ENCODE data around the gene DGKQ.

The DGKQ gene

DNA sequence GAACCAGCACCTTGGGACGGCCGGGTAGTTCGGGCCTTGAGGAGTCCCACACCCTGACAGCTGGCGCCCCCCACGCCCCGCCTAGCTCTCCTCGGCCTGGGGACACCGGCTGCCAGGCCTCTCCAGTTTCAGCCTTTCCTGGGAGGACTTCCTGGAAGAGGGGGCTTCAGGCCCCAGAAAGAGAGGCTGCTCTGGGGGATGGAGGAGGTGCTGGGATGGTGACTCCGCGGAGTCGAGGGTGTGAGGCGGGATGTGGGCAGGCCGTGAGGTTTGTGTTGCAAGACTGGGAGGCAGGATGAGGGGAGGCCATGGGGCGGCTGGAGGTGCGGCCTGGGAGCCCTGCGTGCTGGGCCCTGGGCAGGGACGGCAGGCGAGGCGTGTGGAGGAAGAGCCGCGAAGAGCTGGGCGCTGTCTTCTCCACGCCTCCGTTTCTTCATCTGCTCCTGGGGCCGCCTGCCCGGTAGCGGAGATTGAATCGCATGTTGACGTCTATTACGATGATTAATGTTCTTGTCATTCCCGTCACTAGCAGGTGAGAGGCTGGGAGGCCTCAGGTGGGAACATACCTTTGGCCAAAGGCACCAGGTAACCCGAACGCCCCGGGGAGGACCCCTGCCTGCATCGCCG is 37.1 kb upstream of the DGKQ start:
- DNase-seq: peak; percentile 70

DNA sequence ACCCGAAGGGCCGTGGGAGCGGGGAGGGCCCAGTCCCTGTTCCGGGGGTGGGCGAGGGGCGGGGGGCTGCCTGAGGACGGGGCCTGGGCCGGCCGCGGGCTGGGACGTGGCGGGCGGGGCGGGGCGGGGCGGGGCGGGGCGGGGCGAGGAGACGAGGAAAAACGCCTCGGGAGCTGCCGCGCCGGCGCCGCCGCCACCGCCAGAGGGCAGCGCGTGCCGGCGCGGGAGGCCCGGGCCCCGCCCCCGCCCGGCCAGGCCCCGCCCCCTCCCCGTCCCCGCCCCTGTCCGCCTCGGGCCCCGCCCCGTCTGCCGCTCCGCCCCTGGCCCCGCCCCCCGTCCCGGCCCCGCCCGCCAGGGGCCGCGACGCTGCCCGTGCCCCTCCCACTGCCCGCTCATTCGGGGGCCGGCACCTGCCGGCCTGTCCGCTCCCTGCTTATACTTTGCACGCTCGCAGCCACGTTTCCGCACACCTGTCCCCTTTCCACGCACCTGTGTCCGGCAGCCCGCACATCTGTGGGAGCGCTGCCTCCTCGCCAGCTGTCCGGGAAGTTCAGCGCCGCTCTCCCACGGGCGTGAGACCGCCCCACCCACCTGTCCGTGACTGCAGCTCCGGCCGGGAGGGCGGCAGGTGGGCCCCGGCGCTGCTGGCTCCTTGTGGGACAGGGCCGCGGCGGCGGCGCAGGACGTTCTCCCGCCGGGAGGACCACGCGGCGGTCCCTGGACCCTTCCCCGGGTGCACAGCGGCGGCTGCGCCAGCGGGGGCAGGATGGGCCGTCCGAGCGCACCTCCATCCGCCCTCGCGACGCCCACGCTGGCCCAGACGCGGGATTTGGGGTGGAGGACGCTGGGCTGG is 36.4 kb upstream of the DGKQ start:
- peak; percentile 77 for DNase-seq

DNA sequence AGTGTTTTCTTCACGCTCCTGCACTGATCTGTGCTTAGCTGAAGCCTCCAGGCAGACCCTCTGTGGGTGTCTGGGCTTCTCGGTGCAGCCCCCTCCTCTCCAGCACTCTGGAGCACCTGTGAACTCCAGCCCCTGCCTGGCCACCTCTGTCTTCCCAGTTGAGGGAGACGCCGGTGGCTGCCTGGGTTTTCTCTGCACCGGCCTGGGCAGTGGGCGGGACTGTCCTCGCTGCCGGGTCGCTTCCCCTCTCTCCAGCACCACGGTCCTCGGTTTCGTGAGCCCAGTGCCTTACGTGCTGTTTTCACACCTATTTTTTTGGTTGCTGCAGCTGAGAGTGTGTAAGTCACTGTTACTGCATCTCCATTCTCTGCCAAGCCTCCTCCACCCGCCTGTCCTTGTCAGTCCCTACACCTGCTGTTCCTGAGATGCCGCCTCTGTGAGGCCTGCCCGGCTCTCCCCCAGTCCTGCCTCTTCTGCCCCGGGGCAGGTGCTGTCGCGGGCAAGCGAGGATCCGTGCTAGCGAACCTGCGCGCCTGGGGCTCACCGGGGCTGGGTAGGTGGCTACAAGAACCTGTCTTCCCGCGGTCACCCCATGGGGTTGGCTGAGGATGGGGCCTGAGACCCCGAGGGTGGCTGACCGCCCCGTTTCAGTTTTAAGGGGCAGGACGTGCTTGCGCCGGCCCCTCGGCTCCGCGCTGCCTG is 35.6 kb upstream of the DGKQ start:
- peak; percentile 54 for DNase-seq

DNA sequence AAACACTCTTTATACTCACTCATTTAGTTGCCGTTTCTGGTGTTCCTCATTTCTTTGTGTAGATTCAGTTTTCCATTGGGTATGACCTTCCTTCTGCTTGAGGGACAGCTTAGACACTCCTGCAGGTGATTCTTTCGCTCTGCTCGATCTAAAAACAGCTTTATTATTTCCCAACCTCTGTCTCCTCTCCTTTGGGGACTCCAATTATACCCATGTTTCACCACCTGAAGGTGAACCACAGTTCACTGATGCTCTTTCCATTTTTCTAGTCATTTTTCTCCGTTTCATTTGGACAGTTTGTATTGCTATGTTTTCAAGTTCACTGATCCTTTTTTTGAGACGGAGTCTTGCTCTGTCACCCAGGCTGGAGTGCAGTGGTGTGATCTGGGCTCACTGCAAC is 33.5 kb upstream of the DGKQ start:
- DNase-seq: no peak

DNA sequence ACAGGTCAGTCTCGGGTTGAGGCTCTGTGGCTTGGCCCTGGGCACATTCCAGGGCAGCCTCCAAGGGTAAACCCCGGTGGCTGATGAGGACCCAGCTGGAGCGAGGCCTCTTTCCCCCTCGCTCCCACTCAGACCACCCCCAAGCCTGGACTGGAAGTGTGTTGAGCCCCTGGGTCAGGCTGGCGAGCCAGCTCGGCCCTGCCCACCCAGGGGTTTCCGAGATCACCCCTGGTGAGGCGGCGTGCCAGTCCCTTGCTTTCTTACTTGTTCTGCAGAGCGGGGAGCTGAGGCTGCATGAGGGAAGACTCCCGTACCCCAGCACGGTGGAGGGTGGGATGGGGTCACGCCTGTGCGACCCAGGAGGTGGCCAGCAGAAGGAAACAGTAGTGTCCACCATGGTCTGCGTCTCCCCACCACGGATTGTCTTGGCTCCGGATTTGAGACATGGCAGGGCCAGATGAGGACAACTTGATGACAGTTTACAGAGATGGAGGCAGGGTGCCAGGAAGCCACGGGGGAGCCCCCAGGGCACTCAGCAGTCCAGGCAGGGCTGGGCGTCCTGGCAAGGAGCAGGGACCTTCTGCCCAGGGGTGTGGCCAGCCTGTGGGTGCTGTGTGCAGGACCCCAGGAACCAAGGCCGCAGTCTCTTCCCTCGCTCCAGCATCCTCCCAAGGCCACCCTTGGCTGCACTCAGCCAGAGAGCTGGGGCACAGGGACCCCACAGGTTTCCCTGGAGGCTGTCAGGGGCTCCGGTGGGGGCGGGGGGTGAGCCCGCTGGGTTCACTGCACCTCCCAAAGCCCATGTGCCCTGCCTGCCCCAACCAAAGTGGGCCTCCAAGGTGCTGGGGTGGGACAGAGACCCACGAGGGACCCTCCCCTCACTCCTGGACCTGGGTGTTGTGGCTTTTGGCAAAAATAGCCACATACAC is 31.5 kb upstream of the DGKQ start:
- no peak for DNase-seq

DNA sequence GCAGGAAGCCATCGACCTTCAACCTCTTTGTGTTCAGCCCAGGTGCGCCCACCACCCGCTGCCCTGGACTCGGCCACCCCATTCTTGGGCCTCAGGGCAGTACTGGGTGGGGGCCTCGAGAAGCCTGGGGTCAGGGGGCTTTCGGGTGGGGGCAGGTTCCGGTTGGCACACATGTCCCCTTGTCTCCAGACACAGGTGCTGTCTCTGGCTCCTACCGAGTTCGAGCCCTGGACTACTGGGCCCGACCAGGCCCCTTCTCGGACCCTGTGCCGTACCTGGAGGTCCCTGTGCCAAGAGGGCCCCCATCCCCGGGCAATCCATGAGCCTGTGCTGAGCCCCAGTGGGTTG is 30.7 kb upstream of the DGKQ start:
- no peak for DNase-seq

DNA sequence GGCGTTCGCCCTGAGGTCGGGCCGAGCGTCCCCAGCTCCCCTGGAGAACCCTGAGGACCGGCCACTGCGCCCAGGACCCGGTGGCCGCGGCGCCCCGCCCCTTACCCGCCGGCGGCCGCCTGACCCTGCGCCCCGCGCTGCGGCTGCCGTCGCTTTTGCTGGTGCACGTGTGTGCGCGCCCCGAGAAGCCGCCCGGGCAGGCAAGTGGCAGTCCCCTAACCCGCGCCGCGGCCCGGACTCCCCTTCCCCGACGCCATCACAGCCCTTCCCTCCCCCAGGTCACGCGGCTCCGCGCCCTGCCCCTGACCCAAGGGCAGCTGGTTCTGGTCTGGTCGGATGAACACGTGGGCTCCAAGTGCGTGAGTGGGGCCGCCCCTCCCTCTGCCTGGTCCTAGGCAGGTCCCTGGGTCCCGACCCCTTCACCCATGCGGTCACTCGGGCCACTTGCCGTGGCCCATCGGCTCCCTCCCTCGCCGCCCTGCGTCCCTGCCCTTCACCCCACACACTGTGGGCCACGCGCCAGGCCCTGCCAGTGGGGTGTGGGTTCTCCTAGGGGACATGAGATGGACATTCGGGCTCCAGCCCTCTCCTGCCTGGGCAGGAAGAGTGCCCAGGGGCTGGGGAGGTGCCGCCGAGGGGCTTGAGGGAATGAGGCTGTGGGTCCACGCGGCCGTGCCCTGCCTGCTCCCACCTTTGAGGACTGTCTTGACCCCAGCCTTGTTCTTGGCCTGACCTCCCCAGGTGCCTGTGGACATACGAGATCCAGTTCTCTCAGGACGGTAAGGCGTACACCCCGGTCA is 30.1 kb upstream of the DGKQ start:
- no peak for DNase-seq

DNA sequence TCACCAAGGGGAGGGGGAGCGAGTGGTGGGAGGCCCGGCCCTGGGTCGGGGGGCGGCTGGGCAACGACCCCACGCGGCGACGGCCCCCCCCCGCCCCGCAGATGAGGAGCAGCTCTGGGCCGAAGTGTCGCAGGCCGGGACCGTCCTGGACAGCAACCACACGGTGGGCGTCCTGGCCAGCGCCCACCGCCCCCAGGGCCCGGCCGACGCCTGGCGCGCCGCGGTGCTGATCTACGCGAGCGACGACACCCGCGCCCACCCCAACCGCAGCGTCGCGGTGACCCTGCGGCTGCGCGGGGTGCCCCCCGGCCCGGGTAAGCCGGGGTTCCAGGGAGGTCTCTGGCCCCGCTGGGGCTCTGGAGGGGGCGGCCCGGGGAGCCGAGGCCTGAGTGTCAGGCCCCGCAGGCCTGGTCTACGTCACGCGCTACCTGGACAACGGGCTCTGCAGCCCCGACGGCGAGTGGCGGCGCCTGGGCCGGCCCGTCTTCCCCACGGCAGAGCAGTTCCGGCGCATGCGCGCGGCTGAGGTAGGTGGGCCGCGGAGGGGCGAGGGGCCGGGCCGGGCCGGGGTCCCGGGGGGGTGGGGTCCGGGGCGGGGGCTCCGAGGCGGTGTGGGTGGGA is 29.4 kb upstream of the DGKQ start:
- no peak for DNase-seq

DNA sequence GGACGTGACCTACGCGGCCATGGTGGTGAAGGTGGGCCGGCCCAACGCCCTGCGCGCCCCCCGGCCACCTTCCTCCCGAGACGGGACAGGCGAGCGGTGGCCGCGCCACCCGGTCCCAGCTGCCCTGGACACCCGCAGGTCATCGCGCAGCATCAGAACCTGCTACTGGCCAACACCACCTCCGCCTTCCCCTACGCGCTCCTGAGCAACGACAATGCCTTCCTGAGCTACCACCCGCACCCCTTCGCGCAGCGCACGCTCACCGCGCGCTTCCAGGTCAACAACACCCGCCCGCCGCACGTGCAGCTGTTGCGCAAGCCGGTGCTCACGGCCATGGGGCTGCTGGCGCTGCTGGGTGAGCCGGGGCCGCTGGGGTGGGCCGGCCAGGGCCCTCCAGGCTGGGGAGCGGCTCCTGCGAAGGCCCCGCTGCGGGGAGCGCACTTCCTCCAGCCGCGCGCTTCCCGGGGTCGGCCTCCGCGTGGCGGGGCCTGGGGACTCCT is 28.8 kb upstream of the DGKQ start:
- DNase-seq: peak; percentile 70

DNA sequence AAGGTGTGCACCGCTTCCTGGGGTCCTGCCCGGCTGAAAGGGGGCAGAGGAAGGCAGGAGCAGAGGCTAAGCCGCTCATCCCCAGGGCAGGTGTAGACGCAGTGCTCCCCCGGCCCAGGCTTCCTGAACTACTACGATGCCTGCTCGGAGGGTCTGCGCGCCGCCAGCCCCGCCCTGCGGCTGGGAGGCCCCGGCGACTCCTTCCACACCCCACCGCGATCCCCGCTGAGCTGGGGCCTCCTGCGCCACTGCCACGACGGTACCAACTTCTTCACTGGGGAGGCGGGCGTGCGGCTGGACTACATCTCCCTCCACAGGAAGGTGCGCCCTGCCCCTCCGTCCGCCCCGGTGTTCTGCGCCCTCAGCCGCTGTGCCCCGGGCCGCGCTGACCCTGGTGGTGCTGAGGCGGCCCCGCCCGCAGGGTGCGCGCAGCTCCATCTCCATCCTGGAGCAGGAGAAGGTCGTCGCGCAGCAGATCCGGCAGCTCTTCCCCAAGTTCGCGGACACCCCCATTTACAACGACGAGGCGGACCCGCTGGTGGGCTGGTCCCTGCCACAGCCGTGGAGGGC is 28.3 kb upstream of the DGKQ start:
- no peak for DNase-seq

DNA sequence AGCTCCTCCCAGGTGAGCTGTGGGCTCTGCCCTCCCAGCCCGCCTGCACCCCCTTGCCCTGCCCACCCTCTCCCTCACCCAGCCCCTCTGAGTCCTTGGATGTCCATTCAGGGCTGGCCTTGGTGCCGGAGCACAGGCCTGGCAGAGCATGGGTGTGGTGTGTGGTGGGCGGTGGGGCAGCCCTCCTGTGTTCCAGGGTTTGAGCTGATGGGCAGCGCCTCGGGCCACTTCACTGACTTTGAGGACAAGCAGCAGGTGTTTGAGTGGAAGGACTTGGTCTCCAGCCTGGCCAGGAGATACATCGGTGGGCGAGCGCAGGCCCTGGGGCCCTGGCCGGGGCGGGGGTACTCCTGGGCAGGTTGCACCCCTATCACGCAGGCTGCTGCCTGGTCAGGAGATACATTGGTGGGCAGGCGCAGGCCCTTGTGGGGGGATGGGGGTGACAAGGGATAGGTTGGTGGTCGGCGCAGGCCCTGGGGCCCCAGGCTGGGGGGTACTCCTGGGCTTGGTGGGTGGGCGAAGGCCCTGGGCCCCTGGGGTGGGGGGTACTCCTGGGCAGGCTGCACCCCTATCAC is 27.4 kb upstream of the DGKQ start:
- no peak for DNase-seq

DNA sequence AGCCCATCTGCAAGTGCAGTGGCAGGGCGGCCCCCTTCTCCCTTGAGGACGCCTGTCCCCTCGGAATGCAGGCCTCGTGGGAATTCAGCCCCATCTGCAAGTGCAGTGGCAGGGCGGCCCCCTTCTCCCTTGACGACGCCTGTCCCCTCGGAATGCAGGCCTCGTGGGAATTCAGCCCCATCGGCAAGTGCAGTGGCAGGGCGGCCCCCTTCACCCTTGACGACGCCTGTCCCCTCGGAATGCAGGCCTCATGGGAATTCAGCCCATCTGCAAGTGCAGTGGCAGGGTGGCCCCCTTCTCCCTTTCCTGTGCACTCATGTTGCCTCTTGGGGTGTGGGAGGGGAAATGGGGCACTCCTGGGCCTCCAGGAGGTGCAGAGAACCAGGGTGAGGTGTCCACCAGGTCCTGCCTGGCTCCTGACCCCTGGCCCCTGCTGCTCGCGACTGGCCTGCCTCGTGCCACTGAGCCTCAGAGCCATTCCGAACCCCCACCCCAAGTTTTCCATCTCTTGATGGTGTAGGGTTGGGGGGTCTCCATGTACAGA is 26.6 kb upstream of the DGKQ start:
- no peak for DNase-seq

DNA sequence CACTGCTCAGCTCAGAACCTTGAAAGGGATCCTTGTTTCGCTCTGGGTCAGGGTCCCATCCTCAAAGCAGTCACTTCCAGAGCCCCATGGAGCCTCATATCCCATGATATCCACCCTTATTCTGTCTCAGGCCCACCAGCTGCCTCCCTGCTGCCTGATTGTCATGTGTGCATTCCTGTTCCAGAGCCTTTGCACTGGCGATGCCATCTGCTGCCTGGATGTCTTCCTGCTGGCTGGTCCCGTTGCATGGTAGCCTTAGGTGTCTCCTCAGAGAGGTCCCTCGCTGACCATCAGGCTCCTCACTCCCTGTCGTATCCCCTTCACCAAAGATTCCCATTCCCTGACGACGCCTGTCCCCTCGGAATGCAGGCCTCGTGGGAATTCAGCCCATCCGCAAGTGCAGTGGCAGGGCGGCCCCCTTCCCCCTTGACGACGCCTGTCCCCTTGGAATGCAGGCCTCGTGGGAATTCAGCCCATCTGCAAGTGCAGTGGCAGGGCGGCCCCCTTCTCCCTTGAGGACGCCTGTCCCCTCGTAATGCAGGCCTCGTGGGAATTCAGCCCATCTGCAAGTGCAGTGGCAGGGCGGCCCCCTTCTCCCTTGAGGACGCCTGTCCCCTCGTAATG is 26.0 kb upstream of the DGKQ start:
- DNase-seq: peak; percentile 65

DNA sequence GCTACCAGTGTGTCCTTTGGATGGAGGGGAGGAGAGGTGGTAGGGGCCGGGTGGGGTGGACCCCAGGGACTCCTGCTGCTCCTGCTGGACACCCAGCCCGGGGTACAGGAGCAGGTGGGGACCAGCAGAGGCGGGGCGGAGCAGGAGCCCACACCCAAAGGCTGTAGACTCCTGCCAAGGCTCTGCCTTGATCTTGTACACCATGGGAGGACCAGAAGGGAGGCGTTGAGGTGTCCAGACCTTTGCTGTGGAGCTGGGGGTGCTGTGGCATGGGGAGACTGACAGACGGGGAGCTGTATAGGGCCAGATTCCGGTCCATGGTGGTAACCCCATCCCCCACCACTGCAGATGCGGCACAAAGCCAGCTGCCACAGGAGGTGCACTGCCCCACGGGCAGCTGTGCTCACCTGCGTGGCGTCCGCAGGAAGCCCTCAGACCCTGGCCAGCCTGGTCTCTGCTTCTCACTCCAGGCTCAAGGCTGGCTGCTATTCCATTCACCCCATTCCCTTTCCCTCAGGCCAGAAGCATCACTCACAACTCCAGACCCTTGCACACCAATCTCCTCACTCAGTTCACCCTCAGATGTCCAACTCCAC is 24.8 kb upstream of the DGKQ start:
- DNase-seq: no peak

DNA sequence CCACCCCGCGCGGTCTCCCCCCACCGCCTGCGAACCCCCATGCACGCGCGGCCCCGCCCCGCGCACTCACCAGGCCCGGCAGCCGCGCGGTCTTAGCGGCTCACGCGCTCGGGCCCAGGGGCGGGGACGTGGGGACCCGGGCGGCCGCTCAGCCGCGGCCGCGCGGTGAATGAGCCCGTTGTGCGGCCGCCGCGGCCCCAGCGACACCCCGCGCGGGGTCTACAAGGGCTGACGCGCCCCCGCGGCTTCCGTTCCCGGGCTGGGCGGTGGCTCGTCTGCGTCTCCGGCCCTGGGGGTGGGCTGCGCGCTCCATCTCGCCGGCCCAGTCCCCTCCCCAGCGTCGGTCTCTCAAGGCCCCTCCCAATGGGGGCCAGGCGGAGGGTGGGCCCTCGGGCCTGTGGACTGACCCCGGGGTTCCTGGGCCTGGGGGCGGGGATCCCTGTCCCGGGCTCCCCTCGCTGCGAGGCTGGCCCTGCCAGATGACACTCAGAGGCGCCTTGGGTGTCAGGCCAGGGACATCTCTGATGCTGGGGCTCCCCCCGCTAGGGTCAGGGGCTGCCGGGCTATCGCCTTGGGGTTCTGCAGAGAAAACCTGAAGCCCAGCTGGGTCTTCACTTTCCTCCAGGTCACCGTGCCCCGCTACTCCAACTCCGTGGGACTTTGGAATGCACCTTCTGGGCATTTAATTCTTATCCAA is 24.2 kb upstream of the DGKQ start:
- DNase-seq: peak; percentile 63

DNA sequence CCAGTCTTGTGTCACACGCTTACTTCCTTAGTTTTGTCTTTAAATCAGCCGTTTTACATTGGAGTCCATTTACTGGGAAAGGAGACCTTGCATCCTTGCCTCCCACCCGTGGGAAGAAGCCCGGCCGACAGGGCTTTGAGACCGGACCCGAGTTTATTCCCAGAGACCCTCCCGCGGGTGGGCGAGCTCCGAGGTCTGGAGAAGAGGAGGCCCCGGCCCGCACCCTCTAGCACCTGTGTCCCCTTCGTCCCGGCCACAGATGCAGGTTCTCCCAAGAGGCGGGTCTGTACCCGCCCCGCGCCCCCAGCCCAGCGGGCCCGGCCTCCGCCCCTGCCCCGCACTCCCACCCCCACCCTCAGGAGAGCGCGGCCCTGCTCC is 23.6 kb upstream of the DGKQ start:
- DNase-seq: no peak

DNA sequence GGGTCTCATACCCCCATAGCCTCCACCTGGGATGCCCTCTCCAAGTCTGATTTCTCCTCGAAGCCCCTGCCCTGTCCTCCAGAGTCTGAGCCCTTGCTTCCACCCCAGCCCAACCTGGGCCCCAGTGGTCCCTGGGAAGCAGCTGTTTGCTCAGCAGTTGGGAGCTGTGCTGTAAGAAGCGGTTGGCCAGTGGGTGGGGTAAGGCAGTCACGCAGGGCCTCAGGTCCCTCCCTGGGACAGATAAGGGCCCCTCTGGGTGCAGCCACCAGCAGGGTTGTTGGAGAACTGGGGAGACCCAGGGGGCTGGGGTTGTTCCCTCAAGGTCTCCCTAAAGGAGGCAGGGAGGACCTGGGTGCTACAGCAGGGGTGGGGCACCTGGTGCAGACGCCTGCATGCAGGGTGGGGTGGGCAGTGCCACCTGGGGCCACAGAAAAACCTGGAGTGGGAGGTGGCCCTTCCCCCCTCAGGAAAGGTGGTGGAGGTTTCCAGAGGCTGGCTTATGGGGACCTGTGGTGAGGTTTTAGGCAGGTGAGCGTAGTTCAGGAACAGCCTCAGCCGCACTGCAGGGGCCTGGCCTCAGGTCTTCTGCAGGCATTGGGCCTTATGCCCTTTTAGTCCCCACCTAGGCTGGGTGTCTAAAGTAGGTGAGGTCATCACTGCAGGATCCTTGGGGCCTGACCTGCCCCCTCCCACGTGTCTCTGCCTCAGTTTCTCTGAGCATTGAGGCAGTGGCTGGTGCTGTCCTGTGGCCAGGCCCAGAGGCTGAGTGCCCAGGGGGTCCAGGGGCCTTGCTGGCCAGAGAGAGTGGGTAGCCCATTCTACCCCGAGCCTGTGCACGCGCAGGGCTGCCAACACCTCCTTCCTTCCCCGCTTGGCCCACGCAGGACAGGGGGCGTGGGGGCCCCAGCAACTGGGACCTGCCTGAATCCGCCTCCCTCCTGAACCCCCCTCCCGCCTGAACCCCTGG is 22.9 kb upstream of the DGKQ start:
- DNase-seq: no peak

All from eye (tissue), 1 donor.